ENCODE measurements around the gene TGFBR3. TPM values are rescaled to one million over a fixed set of nuclear protein-coding genes. Genes with fewer than 3 reads are reported as not detected.

TGFBR3 gene
- polyA plus RNA-seq, 1 donor (not counting 4 experiments of a cell fraction or from before 2014, with no cell fraction given), result 1.2 TPM

GRCh38 chr1:91697861-91698260 is 188.1 kb downstream of the TGFBR3 start:
- no peak overlapping the region for H3K4me3 ChIP-seq (ENCODE audit: control insufficient read depth in 2 of 3, extremely low read depth in 1 of 3, insufficient read depth in 2 of 3, low read depth in 1 of 3, low read length in 3 of 3)
- no peaks in the 10 kb centered on the region for H3K4me1 ChIP-seq (ENCODE audit: control insufficient read depth, extremely low read depth, insufficient read depth, low read length)
- no peak for FAIRE-seq
- H3K27me3 ChIP-seq (ENCODE audit: control insufficient read depth, extremely low read depth, insufficient read depth, low read length), result no peaks in the 10 kb centered on the region
- TF ChIP-seq EZH2 (IDR thresholded peaks at IDR 0.05; ENCODE audit: low read length), result no peak
- TF ChIP-seq CTCF (optimal IDR thresholded peaks at IDR 0.05 in 1 of 3, IDR thresholded peaks at IDR 0.05 in 1 of 3, conservative IDR thresholded peaks at IDR 0.05 in 1 of 3; ENCODE audit: extremely low read depth in 1 of 3, insufficient read depth in 2 of 3, low read length in 3 of 3), result no peak
- no peak overlapping the region for H3K4me2 ChIP-seq (ENCODE audit: control insufficient read depth, extremely low read depth, insufficient read depth, low read depth, low read length)
- dilution Hi-C loops (cut with MboI; ENCODE audit: extremely low pct_ligation_motif_present, low sequenced_read_pairs), result no loop called here
- H3K9ac ChIP-seq (ENCODE audit: control insufficient read depth, extremely low read depth, insufficient read depth, low read length), result no peak overlapping the region
- no peaks in the 10 kb centered on the region for H3K9me3 ChIP-seq (ENCODE audit: control insufficient read depth, low read depth, low read length)
- no peaks in the 10 kb centered on the region for H4K20me1 ChIP-seq (ENCODE audit: control insufficient read depth, extremely low read depth, insufficient read depth, low read length)
- H2AFZ ChIP-seq (ENCODE audit: control insufficient read depth, low read length), result no peak overlapping the region
- no peaks in the 10 kb centered on the region for H3K36me3 ChIP-seq (ENCODE audit: control insufficient read depth in 2 of 2, extremely low read depth in 1 of 2, insufficient read depth in 2 of 2, low read length in 2 of 2)
- no peak for DNase-seq (ENCODE audit: low read depth, low spot score)
- H3K27ac ChIP-seq (ENCODE audit: control insufficient read depth, insufficient read depth, low read length), result no peak overlapping the region
- no peaks in the 10 kb centered on the region for H3K9me1 ChIP-seq (ENCODE audit: control insufficient read depth, extremely low read depth, insufficient read depth, low read length)
- H3K79me2 ChIP-seq (ENCODE audit: control insufficient read depth, insufficient read depth, low read length), result no peaks in the 10 kb centered on the region

DNA sequence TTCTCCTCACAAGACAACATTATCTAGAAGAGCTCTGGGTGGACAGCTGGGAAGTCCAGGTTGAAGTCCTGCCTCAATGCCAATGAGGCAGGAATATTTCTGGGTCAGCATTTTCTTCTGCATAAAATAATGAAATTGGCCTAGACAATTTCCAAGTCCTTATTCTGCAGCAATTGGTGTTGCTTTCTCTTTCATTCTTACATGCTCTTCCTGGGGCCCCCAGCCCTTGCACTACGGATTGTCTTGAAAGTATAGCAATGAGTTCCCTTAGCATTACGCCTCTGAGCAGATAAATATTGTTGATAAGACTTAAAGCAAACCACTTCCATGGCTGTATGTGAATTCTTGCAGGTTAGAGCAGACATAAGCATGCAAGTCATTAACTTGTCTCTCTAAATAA is 188.5 kb downstream of the TGFBR3 start:
- FAIRE-seq (no peak), DNase-seq (ENCODE audit: low read depth, low spot score) (no peak)
- Histone ChIP-seq H3K79me2 (ENCODE audit: control insufficient read depth, insufficient read depth, low read length) (no peaks in the 10 kb centered on the region), H3K9me1 (ENCODE audit: control insufficient read depth, extremely low read depth, insufficient read depth, low read length) (no peaks in the 10 kb centered on the region), H2AFZ (ENCODE audit: control insufficient read depth, low read length) (no peak overlapping the region), H4K20me1 (ENCODE audit: control insufficient read depth, extremely low read depth, insufficient read depth, low read length) (no peaks in the 10 kb centered on the region), H3K36me3 (ENCODE audit: control insufficient read depth in 2 of 2, extremely low read depth in 1 of 2, insufficient read depth in 2 of 2, low read length in 2 of 2) (no peaks in the 10 kb centered on the region), H3K4me3 (ENCODE audit: control insufficient read depth in 2 of 3, extremely low read depth in 1 of 3, insufficient read depth in 2 of 3, low read depth in 1 of 3, low read length in 3 of 3) (no peak overlapping the region), H3K27ac (ENCODE audit: control insufficient read depth, insufficient read depth, low read length) (no peak overlapping the region), H3K27me3 (ENCODE audit: control insufficient read depth, extremely low read depth, insufficient read depth, low read length) (no peaks in the 10 kb centered on the region), H3K9ac (ENCODE audit: control insufficient read depth, extremely low read depth, insufficient read depth, low read length) (no peak overlapping the region), H3K4me1 (ENCODE audit: control insufficient read depth, extremely low read depth, insufficient read depth, low read length) (no peaks in the 10 kb centered on the region), H3K4me2 (ENCODE audit: control insufficient read depth, extremely low read depth, insufficient read depth, low read depth, low read length) (no peak overlapping the region), H3K9me3 (ENCODE audit: control insufficient read depth, low read depth, low read length) (no peaks in the 10 kb centered on the region)
- dilution Hi-C loops (cut with MboI; ENCODE audit: extremely low pct_ligation_motif_present, low sequenced_read_pairs), result no loop called here
- TF ChIP-seq CTCF (optimal IDR thresholded peaks at IDR 0.05 in 1 of 3, IDR thresholded peaks at IDR 0.05 in 1 of 3, conservative IDR thresholded peaks at IDR 0.05 in 1 of 3; ENCODE audit: extremely low read depth in 1 of 3, insufficient read depth in 2 of 3, low read length in 3 of 3) (no peak), EZH2 (IDR thresholded peaks at IDR 0.05; ENCODE audit: low read length) (no peak)

Measured in keratinocyte (primary cell).